Left ventricle myocardium inferior (tissue), 1 donor: ENCODE results near the gene HMBS. TPM values are rescaled to one million over a fixed set of nuclear protein-coding genes. Genes with fewer than 3 reads are reported as not detected.

ENCODE experiments used
- DNase-seq: peaks from one replicate; pipeline ENCODE4 v3.0.0-alpha.2; 2020
- H3K27ac ChIP-seq: fragments of 200-600 bp; replicated peaks from 2 replicates; pipeline ENCODE4 v1.8.0; 2021
- H3K27me3 ChIP-seq: fragments of 200-600 bp; 2 replicates; pipeline ENCODE4 v1.8.0; 2021; ENCODE audit warnings: low read depth
- H3K36me3 ChIP-seq: fragments of 200-600 bp; 2 replicates; pipeline ENCODE4 v1.8.0; 2021
- H3K4me1 ChIP-seq: fragments of 200-600 bp; 2 replicates; pipeline ENCODE4 v1.8.0; 2021
- H3K4me3 ChIP-seq: fragments of 200-600 bp; 2 replicates; pipeline ENCODE4 v1.8.0; 2021; ENCODE audit warnings: mild to moderate bottlenecking, moderate library complexity
- H3K9me3 ChIP-seq: fragments of 200-600 bp; replicated peaks from 2 replicates; pipeline ENCODE4 v1.8.0; 2021
- intact Hi-C: fragments of 100-400 bp; cut with micrococcal nuclease; formaldehyde crosslinking; loops from one replicate; pipeline ENCODE4 v1.11.0; 2022
- total RNA-seq: library from RNA; stranded (reverse); fragmentation: NEBNext Ultra II Directional; extraction: Animal tissue kit (Norgen Biotek cat#: 25700); gene quantifications from one replicate; pipeline ENCODE4 v1.2.1, GENCODE V29; 2021
- TF ChIP-seq, protein P1 (sequence below): fragments of 200-600 bp; IDR thresholded peaks from 2 replicates; pipeline ENCODE4 v1.8.0; 2021; ENCODE audit warnings: antibody characterized with exemption, mild to moderate bottlenecking, borderline replicate concordance
- donor health status: DM: no; HTN: yes; CAD: no; lungs with severe emphysema.

Gene HMBS
- total RNA-seq, 1 donor from 2014 or later = 25.2 TPM

DNA sequence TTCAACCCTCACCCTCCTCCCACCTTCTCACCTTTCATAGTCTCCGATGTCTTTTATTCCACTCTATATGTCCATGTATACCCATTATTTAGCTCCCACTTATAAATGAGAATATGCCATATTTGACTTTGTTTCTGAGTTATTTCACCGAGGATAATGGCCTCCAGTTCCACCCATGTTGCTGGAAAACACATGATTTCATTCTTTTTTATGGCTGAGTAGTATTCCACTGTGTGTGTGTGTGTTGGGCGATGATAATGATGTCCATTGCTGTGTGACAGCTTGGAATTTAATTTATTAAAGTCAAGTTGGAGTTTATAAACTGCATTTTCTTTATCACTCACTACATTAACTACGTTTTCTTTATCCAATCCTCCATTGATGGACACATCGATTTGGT, 33.5 kb downstream of the HMBS start:
- intact Hi-C loops = no loop called here

GRCh38 chr11:119118946-119119345, 34.3 kb downstream of the HMBS start:
- TF ChIP-seq, protein P1, sequence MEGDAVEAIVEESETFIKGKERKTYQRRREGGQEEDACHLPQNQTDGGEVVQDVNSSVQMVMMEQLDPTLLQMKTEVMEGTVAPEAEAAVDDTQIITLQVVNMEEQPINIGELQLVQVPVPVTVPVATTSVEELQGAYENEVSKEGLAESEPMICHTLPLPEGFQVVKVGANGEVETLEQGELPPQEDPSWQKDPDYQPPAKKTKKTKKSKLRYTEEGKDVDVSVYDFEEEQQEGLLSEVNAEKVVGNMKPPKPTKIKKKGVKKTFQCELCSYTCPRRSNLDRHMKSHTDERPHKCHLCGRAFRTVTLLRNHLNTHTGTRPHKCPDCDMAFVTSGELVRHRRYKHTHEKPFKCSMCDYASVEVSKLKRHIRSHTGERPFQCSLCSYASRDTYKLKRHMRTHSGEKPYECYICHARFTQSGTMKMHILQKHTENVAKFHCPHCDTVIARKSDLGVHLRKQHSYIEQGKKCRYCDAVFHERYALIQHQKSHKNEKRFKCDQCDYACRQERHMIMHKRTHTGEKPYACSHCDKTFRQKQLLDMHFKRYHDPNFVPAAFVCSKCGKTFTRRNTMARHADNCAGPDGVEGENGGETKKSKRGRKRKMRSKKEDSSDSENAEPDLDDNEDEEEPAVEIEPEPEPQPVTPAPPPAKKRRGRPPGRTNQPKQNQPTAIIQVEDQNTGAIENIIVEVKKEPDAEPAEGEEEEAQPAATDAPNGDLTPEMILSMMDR = no peak
- Histone ChIP-seq H3K27ac (no peak overlapping the region), H3K9me3 (no peaks in the 10 kb centered on the region), H3K36me3 (peaks cover 27% of the 10 kb centered on the region), H3K27me3 (no peaks in the 10 kb centered on the region), H3K4me3 (no peak overlapping the region), H3K4me1 (peaks cover 27% of the 10 kb centered on the region)
- no peak for DNase-seq
- intact Hi-C loops = no loop called here

More for the DNA sequence above, 33.5 kb downstream of the HMBS start:
- Histone ChIP-seq H3K4me3 (no peak overlapping the region), H3K36me3 (peaks cover 27% of the 10 kb centered on the region), H3K9me3 (no peaks in the 10 kb centered on the region), H3K4me1 (peaks cover 26% of the 10 kb centered on the region), H3K27me3 (no peaks in the 10 kb centered on the region), H3K27ac (no peak overlapping the region)
- TF ChIP-seq, protein P1 = no peak
- DNase-seq = no peak

DNA sequence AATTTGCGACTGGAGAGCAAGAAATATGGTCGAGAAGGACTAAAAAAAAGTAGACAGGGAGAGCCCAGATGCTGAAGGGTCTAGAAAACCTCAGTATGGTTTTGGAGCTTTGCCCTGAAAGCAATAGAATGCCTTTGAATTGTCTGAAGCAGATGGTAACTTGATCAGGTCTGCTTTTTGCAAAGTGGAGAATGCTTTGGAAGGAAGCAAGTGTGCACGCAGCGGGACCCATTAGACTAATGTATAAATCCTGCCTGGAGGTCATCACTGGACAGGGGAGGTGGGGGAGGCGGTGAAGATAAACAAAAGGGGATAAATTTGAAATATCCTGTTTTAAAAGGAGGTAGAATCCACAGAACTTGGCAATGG, 35.9 kb downstream of the HMBS start:
- H3K27me3 ChIP-seq = no peaks in the 10 kb centered on the region
- no peaks in the 10 kb centered on the region for H3K9me3 ChIP-seq
- peaks cover 33% of the 10 kb centered on the region for H3K36me3 ChIP-seq
- no peak for DNase-seq
- peaks cover 29% of the 10 kb centered on the region for H3K4me1 ChIP-seq
- TF ChIP-seq, protein P1 = no peak
- peak overlapping the region; percentile 87 for H3K4me3 ChIP-seq
- peak overlapping the region; percentile 80 for H3K27ac ChIP-seq
- intact Hi-C loops = no loop called here

- Histone ChIP-seq H3K9me3 (no peaks in the 10 kb centered on the region), H3K36me3 (peaks cover 31% of the 10 kb centered on the region), H3K4me3 (peak within 1 kb of the TSS; percentile 87), H3K27me3 (no peaks in the 10 kb centered on the region), H3K4me1 (peaks cover 35% of the 10 kb centered on the region), H3K27ac (peak within 1 kb of the TSS; percentile 90)
- TF ChIP-seq, protein P1 = no peak
- DNase-seq = peak; percentile 100
- intact Hi-C loops = no loop called here
These were observed 36.5 kb downstream of the HMBS start, which contains the start of gene HINFP for GRCh38 chr11:119121008-119121810. Gene HINFP, plus strand, starts transcription at chr11:119121580. Its CDS starts 5,365 bp downstream, at chr11:119126945.

GRCh38 chr11:119121811-119122124, 37.1 kb downstream of the HMBS start:
- peak overlapping the region; percentile 87 for H3K4me3 ChIP-seq
- H3K27ac ChIP-seq = peak overlapping the region; percentile 90
- H3K9me3 ChIP-seq = no peaks in the 10 kb centered on the region
- H3K27me3 ChIP-seq = no peaks in the 10 kb centered on the region
- H3K4me1 ChIP-seq = peaks cover 41% of the 10 kb centered on the region
- peaks cover 25% of the 10 kb centered on the region for H3K36me3 ChIP-seq
- no peak for DNase-seq
- TF ChIP-seq, protein P1 = no peak
- intact Hi-C loops = no loop called here
